ENCODE data around the gene STS. TPM values are rescaled to one million over a fixed set of nuclear protein-coding genes. Genes with fewer than 3 reads are reported as not detected.
"Not testable (repeated sequence)": the region's sequence is repeated elsewhere in the genome, so short reads cannot be mapped to it uniquely, and the experiment has no call there.

STS gene
- total RNA-seq, 2 donors from 2014 or later, result 15.1 to 20.0 TPM

DNA sequence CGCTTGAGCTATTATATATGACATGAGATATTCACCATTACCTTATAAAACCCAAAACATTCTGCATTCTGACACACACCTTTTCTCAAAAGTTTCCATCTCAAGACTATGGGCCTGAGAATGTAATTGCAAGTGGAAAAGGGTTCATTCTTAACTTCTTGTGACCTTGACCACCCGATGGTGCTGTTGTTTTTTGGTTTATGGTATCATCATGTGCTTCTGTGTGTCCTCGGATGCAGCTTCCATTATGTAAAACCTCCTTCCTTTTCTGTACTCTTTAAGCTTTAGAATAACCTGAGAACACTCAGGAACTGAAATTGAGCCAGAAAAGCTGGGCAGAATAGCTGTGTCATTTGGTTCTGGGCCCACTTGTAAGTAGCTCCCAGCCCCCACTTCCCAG, 16.7 kb downstream of the STS start:
- Histone ChIP-seq H3K4me1 (no peaks in the 10 kb centered on the region), H3K9ac (ENCODE audit: low read depth in 2 of 2, low read length in 2 of 2) (no peak overlapping the region), H3K27me3 (no peaks in the 10 kb centered on the region), H3K4me3 (no peak overlapping the region), H3K27ac (no peak overlapping the region), H3K9me3 (no peaks in the 10 kb centered on the region), H3K36me3 (no peaks in the 10 kb centered on the region)
- DNase-seq, result no peak
- TF ChIP-seq, protein P1, sequence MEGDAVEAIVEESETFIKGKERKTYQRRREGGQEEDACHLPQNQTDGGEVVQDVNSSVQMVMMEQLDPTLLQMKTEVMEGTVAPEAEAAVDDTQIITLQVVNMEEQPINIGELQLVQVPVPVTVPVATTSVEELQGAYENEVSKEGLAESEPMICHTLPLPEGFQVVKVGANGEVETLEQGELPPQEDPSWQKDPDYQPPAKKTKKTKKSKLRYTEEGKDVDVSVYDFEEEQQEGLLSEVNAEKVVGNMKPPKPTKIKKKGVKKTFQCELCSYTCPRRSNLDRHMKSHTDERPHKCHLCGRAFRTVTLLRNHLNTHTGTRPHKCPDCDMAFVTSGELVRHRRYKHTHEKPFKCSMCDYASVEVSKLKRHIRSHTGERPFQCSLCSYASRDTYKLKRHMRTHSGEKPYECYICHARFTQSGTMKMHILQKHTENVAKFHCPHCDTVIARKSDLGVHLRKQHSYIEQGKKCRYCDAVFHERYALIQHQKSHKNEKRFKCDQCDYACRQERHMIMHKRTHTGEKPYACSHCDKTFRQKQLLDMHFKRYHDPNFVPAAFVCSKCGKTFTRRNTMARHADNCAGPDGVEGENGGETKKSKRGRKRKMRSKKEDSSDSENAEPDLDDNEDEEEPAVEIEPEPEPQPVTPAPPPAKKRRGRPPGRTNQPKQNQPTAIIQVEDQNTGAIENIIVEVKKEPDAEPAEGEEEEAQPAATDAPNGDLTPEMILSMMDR (IDR thresholded peaks at IDR 0.05), result no peak
- intact Hi-C loops (cut with DNase I), result no loop called here

DNA sequence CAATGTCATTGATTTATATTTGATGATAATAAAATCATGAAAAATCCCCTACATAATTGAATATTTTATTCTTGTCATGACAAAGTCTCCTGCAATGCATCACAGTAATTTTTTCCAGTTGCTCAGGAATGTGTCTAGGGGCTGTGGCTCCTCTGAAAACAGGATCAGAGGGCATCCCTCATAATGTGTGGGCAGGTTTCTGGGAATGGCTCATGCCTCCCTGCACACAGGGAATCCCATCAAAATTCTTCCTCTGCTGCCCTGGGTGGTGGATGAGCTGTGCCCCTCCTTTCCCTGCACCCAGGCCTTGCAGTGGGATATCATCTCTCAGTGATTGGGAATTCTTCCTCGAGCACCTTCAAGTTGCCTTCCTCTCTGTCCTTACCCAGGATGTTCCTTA, 20.9 kb downstream of the STS start:
- Histone ChIP-seq H3K36me3 (no peaks in the 10 kb centered on the region), H3K9me3 (no peaks in the 10 kb centered on the region), H3K27me3 (no peaks in the 10 kb centered on the region), H3K4me1 (no peaks in the 10 kb centered on the region), H3K4me3 (no peak overlapping the region), H3K9ac (ENCODE audit: low read depth in 2 of 2, low read length in 2 of 2) (no peak overlapping the region), H3K27ac (no peak overlapping the region)
- intact Hi-C loops (cut with DNase I), result no loop called here
- TF ChIP-seq, protein P1 (IDR thresholded peaks at IDR 0.05), result no peak
- no peak for DNase-seq

DNA sequence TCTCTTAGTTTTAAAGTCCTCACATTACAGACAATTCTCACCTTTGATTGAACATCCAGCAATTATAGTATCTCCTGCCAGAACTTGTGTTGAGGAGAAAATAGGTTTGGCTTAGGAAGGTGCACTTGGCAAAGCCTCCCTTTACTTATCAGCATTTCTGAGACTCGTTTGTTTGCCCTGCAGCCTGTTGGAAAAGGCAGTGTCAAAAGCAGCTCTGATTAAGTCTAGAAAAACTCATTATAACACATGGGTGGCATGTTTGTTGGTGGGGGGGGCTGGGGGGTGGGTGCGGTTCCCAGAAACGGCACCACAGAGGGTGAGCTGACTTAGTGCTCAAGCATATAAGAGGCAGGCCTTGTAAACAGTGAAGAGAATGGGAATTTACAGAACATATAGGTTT, 22.1 kb downstream of the STS start:
- DNase-seq, result no peak
- Histone ChIP-seq H3K9me3 (no peaks in the 10 kb centered on the region), H3K27me3 (no peaks in the 10 kb centered on the region), H3K36me3 (no peaks in the 10 kb centered on the region), H3K9ac (ENCODE audit: low read depth in 2 of 2, low read length in 2 of 2) (no peak overlapping the region), H3K4me1 (no peaks in the 10 kb centered on the region), H3K4me3 (no peak overlapping the region), H3K27ac (no peak overlapping the region)
- TF ChIP-seq, protein P1 (IDR thresholded peaks at IDR 0.05), result no peak
- intact Hi-C loops (cut with DNase I), result no loop called here

DNA sequence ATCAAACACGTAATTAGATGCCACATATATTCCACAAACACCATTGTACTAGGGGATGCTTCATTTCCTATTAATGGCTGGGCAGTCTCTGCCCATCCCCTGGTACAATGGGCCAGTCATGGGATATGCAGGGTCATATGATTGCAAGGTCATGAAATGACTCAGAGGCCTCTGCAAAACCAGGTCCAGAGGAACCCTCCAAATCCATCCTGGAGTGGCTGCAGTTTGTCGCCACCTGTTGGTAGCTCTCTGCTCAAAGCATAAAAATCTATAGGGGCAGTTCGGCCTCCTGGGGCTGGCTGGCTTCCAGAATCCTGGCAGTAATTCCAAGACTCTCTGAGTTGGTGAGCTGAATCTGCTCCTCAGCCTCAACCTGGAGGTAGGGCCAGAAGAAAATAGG, 23.4 kb downstream of the STS start:
- Histone ChIP-seq H3K27me3 (no peaks in the 10 kb centered on the region), H3K4me3 (no peak overlapping the region), H3K36me3 (no peaks in the 10 kb centered on the region), H3K9me3 (no peaks in the 10 kb centered on the region), H3K4me1 (no peaks in the 10 kb centered on the region), H3K9ac (ENCODE audit: low read depth in 2 of 2, low read length in 2 of 2) (no peak overlapping the region), H3K27ac (no peak overlapping the region)
- intact Hi-C loops (cut with DNase I), result no loop called here
- TF ChIP-seq, protein P1 (IDR thresholded peaks at IDR 0.05), result peak; percentile 44
- DNase-seq, result peak; percentile 47

DNA sequence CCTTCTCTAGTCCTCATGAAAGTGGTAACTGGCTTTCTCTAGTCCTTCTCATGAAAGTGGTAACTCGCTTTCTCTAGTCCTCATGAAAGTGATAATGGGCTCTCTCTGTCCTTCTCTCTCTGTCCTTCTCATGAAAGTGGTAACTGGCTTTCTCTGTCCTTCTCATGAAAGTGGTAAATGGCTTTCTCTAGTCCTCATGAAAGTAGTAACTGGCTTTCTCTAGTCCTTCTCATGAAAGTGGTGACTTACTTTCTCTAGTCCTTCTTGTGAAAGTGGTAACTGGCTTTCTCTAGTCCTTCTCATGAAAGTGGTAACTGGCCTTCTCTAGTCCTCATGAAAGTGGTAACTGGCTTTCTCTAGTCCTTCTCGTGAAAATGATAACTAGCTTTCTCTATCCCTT, 31.3 kb downstream of the STS start:
- H3K27ac ChIP-seq; DNase-seq; H3K9me3 ChIP-seq; intact Hi-C loops (cut with DNase I); H3K4me3 ChIP-seq; H3K9ac ChIP-seq (ENCODE audit: low read depth in 2 of 2, low read length in 2 of 2); H3K4me1 ChIP-seq; H3K36me3 ChIP-seq; H3K27me3 ChIP-seq: not testable (repeated sequence)

DNA sequence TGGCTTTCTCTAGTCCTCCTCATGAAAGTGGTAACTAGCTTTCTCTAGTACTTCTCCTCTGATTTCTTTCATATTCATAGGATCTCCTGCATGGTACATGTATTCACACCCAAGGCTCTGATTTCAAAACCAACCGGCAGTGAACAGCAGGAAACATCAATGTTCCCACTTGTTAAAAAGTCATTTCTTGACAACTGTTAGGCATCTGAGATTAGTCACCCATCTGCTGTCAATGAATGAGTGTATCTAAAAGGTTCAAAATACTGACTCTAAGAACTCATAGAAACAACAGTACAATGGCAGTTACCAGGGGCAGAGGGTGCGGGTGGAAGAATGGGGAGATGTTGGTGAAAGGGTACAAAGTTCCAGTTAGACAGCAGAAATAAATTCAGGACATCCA, 31.9 kb downstream of the STS start:
- no peaks in the 10 kb centered on the region for H3K27me3 ChIP-seq
- intact Hi-C loops (cut with DNase I), result no loop called here
- H3K4me3 ChIP-seq, result no peak overlapping the region
- TF ChIP-seq, protein P1 (IDR thresholded peaks at IDR 0.05), result no peak
- H3K4me1 ChIP-seq, result no peaks in the 10 kb centered on the region
- no peaks in the 10 kb centered on the region for H3K36me3 ChIP-seq
- no peak for DNase-seq
- H3K9me3 ChIP-seq, result no peaks in the 10 kb centered on the region
- no peak overlapping the region for H3K9ac ChIP-seq (ENCODE audit: low read depth in 2 of 2, low read length in 2 of 2)
- H3K27ac ChIP-seq, result no peak overlapping the region

Measured in colonic mucosa (tissue), 4 donors.